HCT116 (cell line): ENCODE measurements around the gene PHF2.

Experiments used
- CTCF ChIP-seq, 3 experiments: fragments of 200-600 bp in 1 of 3; sonication (generic) in 1 of 3; IDR thresholded peaks in 2 of 3; conservative IDR thresholded peaks in 1 of 3; 2 replicates each; pipeline ENCODE4 v1.5.1; 2012 to 2017; ENCODE audit warnings: low read depth in 2 of 3, low read length in 2 of 3, antibody characterized with exemption in 1 of 3, borderline replicate concordance in 1 of 3, control low read depth in 1 of 3, mild to moderate bottlenecking in 1 of 3, mixed read lengths in 1 of 3, mixed run types in 1 of 3, moderate library complexity in 1 of 3; ENCODE audit not compliant: insufficient read depth in 1 of 3
- ELF1 ChIP-seq: IDR thresholded peaks from 2 replicates; pipeline ENCODE4 v1.6.1; 2012; ENCODE audit warnings: low read depth, borderline replicate concordance
- EZH2phosphoT487 ChIP-seq: fragments of 200-600 bp; IDR thresholded peaks from 2 replicates; pipeline ENCODE4 v1.6.1; 2018; ENCODE audit warnings: antibody characterized with exemption, borderline replicate concordance
- JUND ChIP-seq: IDR thresholded peaks from 2 replicates; pipeline ENCODE4 v1.6.1; 2012
- MAX ChIP-seq: IDR thresholded peaks from 2 replicates; pipeline ENCODE4 v1.6.1; 2012
- POLR2A ChIP-seq: IDR thresholded peaks from 2 replicates; pipeline ENCODE4 v1.7.0; 2011; ENCODE audit warnings: borderline replicate concordance; ENCODE audit not compliant: insufficient read depth, insufficient read length; ENCODE audit errors: extremely low read depth
- POLR2AphosphoS5 ChIP-seq: IDR thresholded peaks from 2 replicates; pipeline ENCODE4 v1.6.1; 2011; ENCODE audit warnings: mild to moderate bottlenecking, low read depth, low read length, moderate library complexity
- RAD21 ChIP-seq: IDR thresholded peaks from 2 replicates; pipeline ENCODE4 v1.6.1; 2012; ENCODE audit warnings: low read depth, mild to moderate bottlenecking
- SRF ChIP-seq: IDR thresholded peaks from 2 replicates; pipeline ENCODE4 v1.6.1; 2012; ENCODE audit warnings: low read depth
- TCF7L2 ChIP-seq: IDR thresholded peaks from 2 replicates; pipeline ENCODE4 v1.7.0; 2011; ENCODE audit warnings: borderline replicate concordance, inconsistent platforms; ENCODE audit not compliant: insufficient read depth, insufficient read length; ENCODE audit errors: extremely low read depth
- YY1 ChIP-seq: IDR thresholded peaks from 2 replicates; pipeline ENCODE4 v1.6.1; 2011; ENCODE audit warnings: low read length, low read depth, moderate library complexity, mild to moderate bottlenecking; ENCODE audit not compliant: insufficient replicate concordance; ENCODE audit errors: extremely low read depth

GRCh38 chr9:93572221-93572620 lies 4.2 kb upstream of the PHF2 start:
- TF ChIP-seq CTCF (IDR thresholded peaks at IDR 0.05 in 2 of 3, conservative IDR thresholded peaks at IDR 0.05 in 1 of 3; ENCODE audit: borderline replicate concordance in 1 of 3, insufficient read depth in 1 of 3, low read depth in 2 of 3, low read length in 2 of 3) (no peak), SRF (no peak), POLR2A (no peak), MAX (no peak), YY1 (no peak), POLR2AphosphoS5 (no peak), JUND (no peak), RAD21 (no peak), EZH2phosphoT487 (no peak), TCF7L2 (no peak), ELF1 (no peak)
